Subcutaneous adipose tissue (tissue), 4 donors: ENCODE data around the gene CLEC10A. TPM values are rescaled to one million over a fixed set of nuclear protein-coding genes. Genes with fewer than 3 reads are reported as not detected.

Experiments
- CTCF ChIP-seq: fragments of 450-650 bp; IDR thresholded peaks from one replicate; pipeline ENCODE4 v1.5.1; 2016; ENCODE audit warnings: low read depth, mild to moderate bottlenecking, control low read depth, antibody characterized with exemption, moderate library complexity
- total RNA-seq, 4 donors: library from RNA; depleted of rRNA; stranded (reverse); fragments of >200 nt; gene quantifications; one replicate each; pipeline ENCODE4 v1.1.0, GENCODE V29; 2016

The CLEC10A gene
- total RNA-seq, 4 donors from 2014 or later = 8.1 to 20.9 (median 16.2) TPM

DNA sequence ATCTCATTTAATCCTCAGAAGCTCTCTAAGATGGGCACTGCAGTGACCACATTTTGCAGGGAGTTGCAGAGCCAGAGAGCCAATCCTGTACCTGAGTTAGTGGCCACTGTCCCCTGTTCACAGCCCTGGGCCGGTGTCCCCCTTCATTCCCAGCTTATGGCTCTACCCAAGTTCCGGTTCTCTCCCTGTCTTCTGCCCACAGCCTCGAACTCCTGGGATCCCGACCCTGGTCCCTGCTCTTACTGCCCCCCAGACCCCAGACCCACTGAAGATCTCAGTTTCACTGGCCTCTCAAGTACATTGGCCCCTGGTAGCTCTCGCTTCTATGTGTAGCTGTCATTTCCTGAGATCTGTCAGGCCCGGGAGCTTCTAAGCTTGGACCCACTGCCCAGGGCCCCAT, 22.4 kb upstream of the CLEC10A start:
- TF ChIP-seq CTCF = no peak

- no peak for TF ChIP-seq CTCF
Measured at GRCh38 chr17:7101531-7101930, 21.5 kb upstream of the CLEC10A start.

DNA sequence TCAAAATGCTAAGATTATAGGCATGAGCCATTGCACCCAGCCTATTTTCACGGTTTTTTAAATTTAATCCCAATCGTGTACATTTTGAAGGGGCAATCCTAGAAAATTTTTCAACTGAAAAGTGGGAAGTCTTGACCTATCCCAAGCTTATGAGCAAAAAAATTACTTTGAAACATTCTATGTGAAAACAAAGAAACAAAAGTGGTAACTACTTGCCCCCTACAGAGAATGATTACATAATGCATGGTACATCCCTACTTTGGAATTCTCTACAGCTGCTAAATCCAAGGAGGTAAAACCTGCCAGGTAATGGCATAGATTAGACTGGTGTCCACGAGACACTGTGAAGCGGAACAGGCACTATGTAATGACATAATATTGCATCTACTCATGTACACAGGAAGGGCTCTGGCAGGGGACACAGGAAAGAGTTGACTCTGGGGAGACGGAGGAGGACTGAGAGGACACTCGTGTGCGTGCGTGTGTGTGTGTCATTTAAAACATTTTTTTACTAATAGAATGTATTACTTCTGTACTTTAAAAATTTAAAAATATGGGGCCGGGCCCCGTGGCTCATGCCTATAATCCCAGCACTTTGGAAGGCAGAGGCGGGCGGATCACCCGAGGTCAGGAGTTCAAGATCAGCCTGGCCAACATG, 18.9 kb upstream of the CLEC10A start:
- no peak for TF ChIP-seq CTCF

GRCh38 chr17:7097940-7098339, 17.9 kb upstream of the CLEC10A start:
- no peak for TF ChIP-seq CTCF

- no peak for TF ChIP-seq CTCF
Measured at GRCh38 chr17:7095625-7096024, 15.6 kb upstream of the CLEC10A start.

- no peak for TF ChIP-seq CTCF
Measured at GRCh38 chr17:7094652-7095019, 14.6 kb upstream of the CLEC10A start.

DNA sequence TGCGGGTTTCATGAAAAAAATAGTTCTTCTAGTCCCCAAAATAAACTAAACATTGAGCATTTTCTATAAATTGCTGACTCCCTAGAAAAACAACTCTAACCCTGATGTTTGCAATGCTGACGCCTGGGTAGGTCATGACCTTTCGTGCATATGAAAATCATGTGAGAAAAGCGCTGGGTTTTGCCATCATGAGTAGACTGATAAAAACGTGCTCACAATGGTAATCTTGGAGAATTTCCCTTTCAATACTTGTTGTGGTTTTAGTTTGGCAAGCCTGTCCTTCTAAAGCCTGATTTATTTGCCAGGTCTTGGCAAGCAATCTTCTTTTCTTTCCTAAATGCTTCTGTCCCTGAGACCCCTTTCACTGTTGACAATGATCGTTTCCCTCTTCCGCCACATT, 4.0 kb upstream of the CLEC10A start:
- TF ChIP-seq CTCF = no peak
